Left colon (tissue), 2 donors: ENCODE measurements around the gene NLRP9. TPM values are rescaled to one million over a fixed set of nuclear protein-coding genes. Genes with fewer than 3 reads are reported as not detected.

ENCODE experiments used
- ATAC-seq: fragments of 200-7000 bp; cut with Tn5 transposase; one replicate; pipeline ENCODE4 v1.9.1; 2020; ENCODE audit warnings: mild to moderate bottlenecking, moderate library complexity
- DNase-seq, 2 donors: peaks; one replicate each; pipeline ENCODE4 v3.0.0-alpha.2; 2020
- intact Hi-C, 2 donors: fragments of 100-400 bp; cut with DNase I in 1 of 2; cut with micrococcal nuclease in 1 of 2; formaldehyde crosslinking; loops; one replicate each; pipeline versions ENCODE4 v1.11.2 to v1.14.0; 2022; cut with DNase I, micrococcal nuclease
- total RNA-seq, 2 donors: library from RNA; stranded (reverse); fragmentation: NEBNext Ultra II Directional; extraction: Animal tissue kit (Norgen Biotek cat#: 25700); gene quantifications; one replicate each; pipeline ENCODE4 v1.2.1, GENCODE V29; 2021
- donor health status: DM: no; HTN: no; CAD: no.
- donor health status: DM: yes; HTN: yes; CAD: no.

Gene NLRP9
- total RNA-seq, 2 donors from 2014 or later, result not detected

- DNase-seq (no peak), ATAC-seq (no peak)
- intact Hi-C loops, result no loop called here
These were observed 26.5 kb downstream of the NLRP9 start for GRCh38 chr19:55711719-55712118.

DNA sequence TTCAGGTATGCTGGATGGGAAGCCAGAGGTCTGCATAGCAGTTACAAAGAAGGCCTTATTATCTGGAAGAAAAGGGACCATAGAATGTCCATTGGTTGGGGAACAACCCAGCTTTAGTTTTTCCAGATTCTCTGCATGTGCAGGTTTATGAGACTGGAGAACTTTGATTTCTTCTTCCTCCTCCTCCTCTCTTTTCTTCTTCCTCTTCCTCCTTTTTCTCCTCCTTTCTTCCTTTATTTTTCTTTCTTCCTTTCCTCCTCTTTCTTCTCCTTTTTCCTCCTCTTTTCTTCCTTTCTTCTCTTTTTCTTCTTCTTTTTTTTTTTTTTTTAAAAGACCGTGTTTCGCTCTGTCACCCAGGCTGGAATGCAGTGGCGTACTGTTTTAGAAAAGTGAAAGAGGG is 32.2 kb downstream of the NLRP9 start:
- intact Hi-C loops, result no loop called here
- DNase-seq (no peak), ATAC-seq (no peak)

GRCh38 chr19:55704494-55705245 is 33.5 kb downstream of the NLRP9 start:
- DNase-seq, result no peak
- intact Hi-C loops, result no loop called here
- ATAC-seq, result peak; percentile 16

GRCh38 chr19:55703790-55704215 is 34.4 kb downstream of the NLRP9 start:
- intact Hi-C loops, result no loop called here
- DNase-seq, result peak; percentile 39 to 60
- ATAC-seq, result peak; percentile 66

GRCh38 chr19:55702131-55702627 is 36.0 kb downstream of the NLRP9 start:
- intact Hi-C loops, result no loop called here
- ATAC-seq, result peak; percentile 70

GRCh38 chr19:55700813-55701212 is 37.4 kb downstream of the NLRP9 start:
- intact Hi-C loops, result no loop called here
- DNase-seq (peak in 1 of 2 donors; percentile 15), ATAC-seq (no peak)

More at GRCh38 chr19:55702131-55702627, 36.0 kb downstream of the NLRP9 start:
- DNase-seq, result peak in 1 of 2 donors; percentile 45

DNA sequence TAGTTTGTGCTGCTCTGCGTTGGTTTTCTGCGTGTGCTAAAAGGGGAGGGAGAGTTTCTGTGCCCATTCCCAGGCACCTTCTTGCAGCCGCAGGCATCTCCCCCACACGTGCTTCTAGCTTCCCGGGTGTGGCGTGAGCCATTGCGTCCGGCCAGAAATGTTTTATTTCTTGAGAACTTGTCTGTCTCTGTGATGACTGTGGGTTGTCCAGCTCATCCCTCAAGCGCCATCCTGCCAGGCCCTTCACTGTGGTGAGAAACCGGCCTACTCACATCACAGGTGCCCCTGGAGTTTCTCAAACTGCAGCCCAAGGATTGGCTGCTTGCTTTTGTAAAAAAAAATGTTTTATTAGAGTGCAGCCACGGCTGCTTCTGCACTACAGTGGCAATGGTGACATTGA is 39.0 kb downstream of the NLRP9 start:
- intact Hi-C loops, result no loop called here
- DNase-seq (peak in 1 of 2 donors; percentile 18), ATAC-seq (no peak)

DNA sequence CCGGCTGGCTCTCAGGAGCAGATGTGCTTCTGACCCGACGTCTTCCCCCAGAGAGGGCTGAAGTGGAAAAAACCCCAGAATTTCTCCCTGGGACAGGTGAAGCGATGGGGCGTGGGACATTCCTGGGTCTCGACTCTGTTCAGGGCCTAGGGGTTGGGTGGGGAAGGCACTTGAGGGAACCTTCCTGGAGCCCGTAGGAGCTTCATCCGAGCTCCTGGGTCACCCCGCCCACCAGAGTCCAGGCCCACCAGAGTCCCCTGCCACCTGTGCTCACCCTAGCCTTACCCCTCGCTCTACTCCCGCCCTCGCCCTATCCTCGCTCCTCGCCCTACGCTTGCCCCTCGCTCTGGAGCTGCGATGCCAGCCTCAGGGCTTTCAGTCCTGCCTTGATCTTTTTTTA is 39.9 kb downstream of the NLRP9 start:
- DNase-seq (peak in 1 of 2 donors; percentile 19), ATAC-seq (no peak)
- intact Hi-C loops, result no loop called here

DNA sequence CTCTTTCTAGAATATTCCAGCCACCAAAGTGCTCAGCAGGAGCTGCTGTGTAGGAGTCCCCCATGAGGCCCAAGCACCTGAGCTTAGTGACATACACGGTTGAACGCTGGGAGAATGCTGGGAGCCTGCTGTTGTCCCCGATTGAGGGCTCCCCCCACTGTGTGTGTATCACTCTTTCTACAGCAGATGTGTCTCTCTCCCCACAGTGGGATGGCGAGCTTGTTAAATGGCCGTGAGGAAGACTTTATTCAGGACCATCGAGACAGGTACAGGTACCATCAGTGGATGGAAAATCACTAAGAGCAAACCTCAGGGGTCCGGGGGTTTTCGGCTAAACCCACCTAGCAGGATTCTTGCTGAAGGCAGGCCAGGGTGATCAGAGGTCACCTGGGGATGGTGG is 40.5 kb downstream of the NLRP9 start:
- intact Hi-C loops, result no loop called here
- ATAC-seq, result no peak

GRCh38 chr19:55697069-55697440 is 41.1 kb downstream of the NLRP9 start:
- ATAC-seq, result no peak
- DNase-seq, result no peak
- intact Hi-C loops, result no loop called here

More for the DNA sequence above, 40.5 kb downstream of the NLRP9 start:
- peak in 1 of 2 donors; percentile 21 for DNase-seq

GRCh38 chr19:55696301-55697068 is 41.7 kb downstream of the NLRP9 start:
- intact Hi-C loops, result no loop called here
- peak in 1 of 2 donors; percentile 16 for DNase-seq

GRCh38 chr19:55695511-55696290 is 42.5 kb downstream of the NLRP9 start:
- peak in 1 of 2 donors; percentile 24 for DNase-seq
- intact Hi-C loops, result no loop called here
- no peak for ATAC-seq

More at GRCh38 chr19:55696301-55697068, 41.7 kb downstream of the NLRP9 start:
- no peak for ATAC-seq

- intact Hi-C loops, result no loop called here
- DNase-seq, result peak in 1 of 2 donors; percentile 23
- no peak for ATAC-seq
These were observed 43.3 kb downstream of the NLRP9 start for GRCh38 chr19:55694656-55695491.

GRCh38 chr19:55694241-55694655 is 44.0 kb downstream of the NLRP9 start:
- DNase-seq (peak; percentile 79 to 85), ATAC-seq (peak; percentile 89)

DNA sequence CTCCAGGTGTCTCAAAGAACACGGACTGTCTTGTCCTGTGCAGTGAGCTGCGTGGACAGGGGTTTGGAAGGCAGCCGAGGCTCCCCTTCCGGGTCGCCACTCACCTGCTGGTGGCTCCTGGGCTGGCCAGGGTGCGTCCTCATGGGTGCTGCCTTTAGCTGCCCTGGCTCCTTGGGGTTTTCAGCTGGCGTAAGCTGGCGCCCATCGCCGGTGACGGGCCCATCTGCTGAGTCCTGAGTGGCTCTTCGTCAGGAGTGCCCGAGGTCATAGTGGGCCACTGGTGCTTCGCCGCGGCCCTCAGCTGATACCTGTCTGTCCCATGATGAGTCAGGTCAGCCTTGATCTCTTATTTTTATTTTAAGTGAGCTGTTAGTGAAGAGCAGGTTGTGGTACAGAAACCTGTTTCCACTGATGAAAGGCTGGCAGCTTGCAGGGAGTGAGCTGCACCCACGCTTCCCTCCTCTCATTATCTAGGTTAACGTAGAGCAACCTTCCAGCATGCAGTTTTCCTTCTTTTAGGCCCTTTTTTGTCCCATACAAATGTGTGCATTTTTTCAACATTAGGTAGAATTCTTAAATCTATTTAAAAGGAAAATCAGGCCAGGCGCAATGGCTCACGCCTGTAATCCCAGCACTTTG is 44.7 kb downstream of the NLRP9 start:
- intact Hi-C loops, result no loop called here
- ATAC-seq (no peak), DNase-seq (no peak)

More at GRCh38 chr19:55694241-55694655, 44.0 kb downstream of the NLRP9 start:
- intact Hi-C loops, result no loop called here

DNA sequence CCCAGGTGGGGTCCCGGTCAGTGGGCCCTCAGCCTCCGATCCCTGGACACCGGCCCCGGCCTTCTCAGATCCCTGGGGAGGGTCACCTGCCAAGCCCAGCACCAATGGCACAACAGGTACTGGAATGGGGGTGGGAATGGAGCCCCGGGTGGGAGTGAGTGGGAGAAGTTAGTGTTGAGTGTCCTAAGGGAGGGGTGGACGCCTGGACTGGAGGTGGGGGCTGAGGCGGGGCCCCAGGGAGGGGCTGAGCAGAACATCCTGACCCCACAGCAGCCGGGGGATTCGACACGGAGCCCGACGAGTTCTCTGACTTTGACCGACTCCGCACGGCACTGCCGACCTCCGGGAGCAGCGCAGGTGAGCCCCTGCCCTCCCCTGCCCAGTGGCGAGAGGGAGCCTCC is 45.5 kb downstream of the NLRP9 start:
- ATAC-seq, result no peak
- intact Hi-C loops, result no loop called here
- peak in 1 of 2 donors; percentile 22 for DNase-seq

- ATAC-seq, result no peak
- intact Hi-C loops, result no loop called here
These were observed 46.4 kb downstream of the NLRP9 start for GRCh38 chr19:55691561-55692481.

More at GRCh38 chr19:55691561-55692481, 46.4 kb downstream of the NLRP9 start:
- peak in 1 of 2 donors; percentile 26 for DNase-seq
